H9 (cell line): ENCODE results near the gene PCNX2. TPM values are rescaled to one million over a fixed set of nuclear protein-coding genes. Genes with fewer than 3 reads are reported as not detected.

Experiments
- DNase-seq: peaks from one replicate; pipeline ENCODE4 v3.0.0-alpha.2; 2017
- H2AFZ ChIP-seq: one replicate; pipeline ENCODE4 v1.6.1; 2013; ENCODE audit warnings: mild to moderate bottlenecking, low read length, control low read depth, moderate library complexity
- H2AK5ac ChIP-seq: 2 replicates; pipeline ENCODE4 v1.6.1; 2013; ENCODE audit warnings: low read length, control low read depth, mixed read lengths; ENCODE audit not compliant: insufficient read length
- H2BK120ac ChIP-seq: one replicate; pipeline ENCODE4 v1.6.1; 2013; ENCODE audit warnings: low read depth, mild to moderate bottlenecking, low read length, control low read depth, inconsistent platforms; ENCODE audit not compliant: poor library complexity, severe bottlenecking
- H2BK12ac ChIP-seq: 2 replicates; pipeline ENCODE4 v1.6.1; 2013; ENCODE audit warnings: low read length, control low read depth, mixed read lengths, low read depth; ENCODE audit not compliant: insufficient read length
- H2BK15ac ChIP-seq: 2 replicates; pipeline ENCODE4 v1.6.1; 2013; ENCODE audit warnings: low read depth, low read length, control low read depth
- H2BK20ac ChIP-seq: one replicate; pipeline ENCODE4 v1.6.1; 2013; ENCODE audit warnings: low read depth, mild to moderate bottlenecking, low read length, control low read depth, inconsistent platforms; ENCODE audit not compliant: poor library complexity, severe bottlenecking
- H2BK5ac ChIP-seq: 2 replicates; pipeline ENCODE4 v1.6.1; 2013; ENCODE audit warnings: low read length, control low read depth, mixed read lengths; ENCODE audit not compliant: insufficient read length
- H3K14ac ChIP-seq: 2 replicates; pipeline ENCODE4 v1.6.1; 2013; ENCODE audit warnings: low read length, control low read depth; ENCODE audit not compliant: insufficient read depth
- H3K18ac ChIP-seq: 2 replicates; pipeline ENCODE4 v1.6.1; 2013; ENCODE audit warnings: low read depth, mild to moderate bottlenecking, mixed read lengths, low read length, control low read depth; ENCODE audit not compliant: insufficient read length
- H3K23ac ChIP-seq: 2 replicates; pipeline ENCODE4 v1.6.1; 2013; ENCODE audit warnings: low read length, control low read depth, mixed read lengths, low read depth; ENCODE audit not compliant: insufficient read length
- H3K23me2 ChIP-seq: 2 replicates; pipeline ENCODE4 v1.6.1; 2013; ENCODE audit warnings: low read depth, mild to moderate bottlenecking, mixed read lengths, low read length, control low read depth; ENCODE audit not compliant: insufficient read length, poor library complexity, severe bottlenecking
- H3K27ac ChIP-seq: 2 replicates; pipeline ENCODE4 v1.5.1; 2013; ENCODE audit warnings: low read length, control low read depth, mixed read lengths, low read depth; ENCODE audit not compliant: insufficient read length
- H3K27me3 ChIP-seq: 2 replicates; pipeline ENCODE4 v1.6.1; 2013; ENCODE audit warnings: low read length, control low read depth, inconsistent platforms; ENCODE audit not compliant: insufficient read depth
- H3K4ac ChIP-seq: 2 replicates; pipeline ENCODE4 v1.6.1; 2013; ENCODE audit warnings: low read depth, mild to moderate bottlenecking, control low read depth, inconsistent platforms, low read length, moderate library complexity
- H3K4me1 ChIP-seq: 2 replicates; pipeline ENCODE4 v1.6.1; 2013; ENCODE audit warnings: low read length, control low read depth, inconsistent platforms; ENCODE audit not compliant: insufficient read depth
- H3K4me2 ChIP-seq: 2 replicates; pipeline ENCODE4 v1.6.1; 2013; ENCODE audit warnings: low read length, control low read depth, mixed read lengths; ENCODE audit not compliant: insufficient read length, insufficient read depth
- H3K56ac ChIP-seq: 2 replicates; pipeline ENCODE4 v1.6.1; 2013; ENCODE audit warnings: low read depth, mild to moderate bottlenecking, mixed read lengths, low read length, control low read depth; ENCODE audit not compliant: insufficient read length
- H3K79me1 ChIP-seq: 2 replicates; pipeline ENCODE4 v1.6.1; 2013; ENCODE audit warnings: low read depth, mild to moderate bottlenecking, moderate library complexity, low read length, control low read depth, inconsistent platforms; ENCODE audit not compliant: insufficient read depth, poor library complexity, severe bottlenecking
- H3K79me2 ChIP-seq: 2 replicates; pipeline ENCODE4 v1.6.1; 2013; ENCODE audit warnings: low read length, control low read depth, inconsistent platforms; ENCODE audit not compliant: insufficient read depth
- H3K9ac ChIP-seq: 2 replicates; pipeline ENCODE4 v1.6.1; 2013; ENCODE audit warnings: low read length, control low read depth, mixed read lengths; ENCODE audit not compliant: insufficient read length; ENCODE audit errors: extremely low read depth
- H3K9me3 ChIP-seq: one replicate; pipeline ENCODE4 v1.6.1; 2013; ENCODE audit warnings: low read depth, low read length, inconsistent platforms; ENCODE audit not compliant: control insufficient read depth
- H3T11ph ChIP-seq: one replicate; pipeline ENCODE4 v1.6.1; 2013; ENCODE audit warnings: mild to moderate bottlenecking, low read length, control low read depth, inconsistent platforms
- H4K20me1 ChIP-seq: one replicate; pipeline ENCODE4 v1.6.1; 2013; ENCODE audit not compliant: control insufficient read depth, insufficient read length, insufficient read depth
- H4K5ac ChIP-seq: 2 replicates; pipeline ENCODE4 v1.6.1; 2013; ENCODE audit warnings: low read depth, mild to moderate bottlenecking, mixed read lengths, low read length, control low read depth; ENCODE audit not compliant: insufficient read length
- H4K8ac ChIP-seq: replicated peaks from 2 replicates; pipeline ENCODE4 v1.6.1; 2013; ENCODE audit warnings: low read length, control low read depth, mixed read lengths, low read depth; ENCODE audit not compliant: insufficient read length
- H4K91ac ChIP-seq: 2 replicates; pipeline ENCODE4 v1.6.1; 2013; ENCODE audit warnings: low read depth, mild to moderate bottlenecking, moderate library complexity, mixed read lengths, low read length, control low read depth; ENCODE audit not compliant: insufficient read length
- H3K27ac Mint-ChIP-seq, 3 experiments: 2 replicates in 2 of 3; 3 replicates in 1 of 3; pipeline ENCODE4 v1.8.0; 2020 to 2021; ENCODE audit warnings: mixed read lengths in 3 of 3, mild to moderate bottlenecking in 1 of 3, moderate library complexity in 1 of 3
- H3K27me3 Mint-ChIP-seq: 2 replicates; pipeline ENCODE4 v1.8.0; 2021; ENCODE audit warnings: low read depth, mild to moderate bottlenecking, moderate library complexity, mixed read lengths
- H3K36me3 Mint-ChIP-seq, 3 experiments: 2 replicates in 2 of 3; 3 replicates in 1 of 3; pipeline ENCODE4 v1.8.0; 2020 to 2021; ENCODE audit warnings: low read depth in 3 of 3, mixed read lengths in 3 of 3; ENCODE audit not compliant: insufficient read depth in 1 of 3
- H3K4me1 Mint-ChIP-seq, 2 experiments: 2 replicates each; pipeline ENCODE4 v1.8.0; 2020; ENCODE audit warnings: mixed read lengths in 2 of 2
- H3K4me3 Mint-ChIP-seq, 2 experiments: 2 replicates in 1 of 2; 3 replicates in 1 of 2; pipeline ENCODE4 v1.8.0; 2020 to 2021; ENCODE audit warnings: mild to moderate bottlenecking in 2 of 2, mixed read lengths in 2 of 2, moderate library complexity in 1 of 2
- H3K9me3 Mint-ChIP-seq, 2 experiments: 2 replicates in 1 of 2; 3 replicates in 1 of 2; pipeline ENCODE4 v1.8.0; 2020; ENCODE audit warnings: mild to moderate bottlenecking in 2 of 2, mixed read lengths in 2 of 2, moderate library complexity in 1 of 2
- WGBS: extraction: QIAGEN DNeasy Blood & Tissue Kit; methylation state at CpG from one replicate; pipeline ENCODE4 v1.1.7; 2013; ENCODE audit warnings: missing lambda C conversion rate, low lambda C conversion rate, mixed read lengths; ENCODE audit not compliant: insufficient read length; ENCODE audit errors: extremely low coverage; 5-methylcytosine and 5-hydroxymethylcytosine counted together
- total RNA-seq: library from RNA; stranded (reverse); gene quantifications from 2 replicates; pipeline ENCODE4 v1.2.1, GENCODE V29; 2021
- TF ChIP-seq, protein P1 (sequence below): fragments of 200-600 bp; sonication (generic); conservative IDR thresholded peaks from 3 replicates; pipeline ENCODE4 v1.8.0; 2021; ENCODE audit warnings: antibody characterized with exemption, mild to moderate bottlenecking

The PCNX2 gene
- total RNA-seq, 1 experiment from 2014 or later, result 45.1 TPM

DNA sequence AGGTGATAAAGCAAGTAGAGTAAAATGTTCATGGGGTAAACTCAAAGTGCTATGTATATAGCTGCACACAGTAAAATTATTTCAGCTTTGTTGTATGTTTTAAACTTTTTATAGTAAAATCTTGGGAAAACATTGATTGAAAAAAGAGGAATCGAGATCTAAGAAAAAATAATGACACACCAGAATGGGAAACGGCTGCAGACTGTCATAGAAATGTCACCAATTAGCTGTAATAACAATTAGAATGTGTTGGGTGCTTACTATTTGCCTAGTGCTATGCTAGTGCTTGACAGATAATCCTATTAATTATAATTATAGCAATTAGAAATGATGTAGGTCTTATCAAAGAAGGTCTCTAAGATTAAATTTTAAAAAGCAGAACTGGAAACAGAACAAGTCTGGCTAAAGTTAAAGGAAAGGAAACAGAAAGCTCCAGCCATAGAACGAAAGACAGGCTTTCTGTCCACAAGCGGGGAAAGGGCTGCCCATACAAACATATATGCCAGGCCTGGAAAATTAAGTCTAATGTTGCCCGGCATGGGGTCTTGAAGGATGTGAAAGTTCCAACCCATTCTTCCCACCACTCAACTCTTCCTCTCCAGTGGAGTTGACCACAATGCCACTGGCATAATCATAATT, 5.0 kb downstream of the PCNX2 start:
- DNase-seq, result no peak
- Mint-ChIP-seq H3K36me3 (peaks cover 21 to 45% (median 36%) of the 10 kb centered on the region in 3 experiments), H3K27ac (peak overlapping the region in 2 of 3 experiments; percentile 83 to 98; a peak in 6 of 7 replicates), H3K9me3 (no peaks in the 10 kb centered on the region), H3K27me3 (no peaks in the 10 kb centered on the region), H3K4me3 (peak overlapping the region in 1 of 2 experiments; percentile 67; a peak in 2 of 5 replicates), H3K4me1 (peaks cover 64 to 71% of the 10 kb centered on the region in 2 experiments)
- H2AFZ ChIP-seq, result no peak overlapping the region
- H2BK5ac ChIP-seq, result no peak overlapping the region
- no peak overlapping the region for H3K9ac ChIP-seq
- H3K4me2 ChIP-seq, result peak overlapping the region; percentile 10
- no peak overlapping the region for H2BK20ac ChIP-seq
- H2AK5ac ChIP-seq, result no peak overlapping the region
- H3K18ac ChIP-seq, result no peak overlapping the region
- peak overlapping the region; percentile 47 for H3K27ac ChIP-seq
- H4K20me1 ChIP-seq, result no peaks in the 10 kb centered on the region
- H3K4me1 ChIP-seq, result peaks cover 12% of the 10 kb centered on the region; the same call in 1 of the 2 replicates
- H3K23ac ChIP-seq, result no peak overlapping the region
- TF ChIP-seq, protein P1, sequence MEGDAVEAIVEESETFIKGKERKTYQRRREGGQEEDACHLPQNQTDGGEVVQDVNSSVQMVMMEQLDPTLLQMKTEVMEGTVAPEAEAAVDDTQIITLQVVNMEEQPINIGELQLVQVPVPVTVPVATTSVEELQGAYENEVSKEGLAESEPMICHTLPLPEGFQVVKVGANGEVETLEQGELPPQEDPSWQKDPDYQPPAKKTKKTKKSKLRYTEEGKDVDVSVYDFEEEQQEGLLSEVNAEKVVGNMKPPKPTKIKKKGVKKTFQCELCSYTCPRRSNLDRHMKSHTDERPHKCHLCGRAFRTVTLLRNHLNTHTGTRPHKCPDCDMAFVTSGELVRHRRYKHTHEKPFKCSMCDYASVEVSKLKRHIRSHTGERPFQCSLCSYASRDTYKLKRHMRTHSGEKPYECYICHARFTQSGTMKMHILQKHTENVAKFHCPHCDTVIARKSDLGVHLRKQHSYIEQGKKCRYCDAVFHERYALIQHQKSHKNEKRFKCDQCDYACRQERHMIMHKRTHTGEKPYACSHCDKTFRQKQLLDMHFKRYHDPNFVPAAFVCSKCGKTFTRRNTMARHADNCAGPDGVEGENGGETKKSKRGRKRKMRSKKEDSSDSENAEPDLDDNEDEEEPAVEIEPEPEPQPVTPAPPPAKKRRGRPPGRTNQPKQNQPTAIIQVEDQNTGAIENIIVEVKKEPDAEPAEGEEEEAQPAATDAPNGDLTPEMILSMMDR, result no peak
- H3K9me3 ChIP-seq, result no peaks in the 10 kb centered on the region
- no peak overlapping the region for H3K56ac ChIP-seq
- H3K79me2 ChIP-seq, result peaks cover 41% of the 10 kb centered on the region; the same call in 1 of the 2 replicates
- H4K8ac ChIP-seq, result no peak overlapping the region
- H3K4ac ChIP-seq, result no peak overlapping the region
- no peaks in the 10 kb centered on the region for H3K27me3 ChIP-seq
- WGBS, result no CpG with 5 or more reads among the region's 5 CpGs
- no peak overlapping the region for H3K14ac ChIP-seq
- H2BK120ac ChIP-seq, result no peak overlapping the region
- no peak overlapping the region for H2BK15ac ChIP-seq
- H3T11ph ChIP-seq, result no peak overlapping the region
- no peak overlapping the region for H4K5ac ChIP-seq
- no peaks in the 10 kb centered on the region for H3K79me1 ChIP-seq
- H2BK12ac ChIP-seq, result no peak overlapping the region
- peaks cover 6% of the 10 kb centered on the region for H3K23me2 ChIP-seq
- H4K91ac ChIP-seq, result no peak overlapping the region
